Smooth muscle cell (in vitro differentiated cells): ENCODE data around the gene NRP1. TPM values are rescaled to one million over a fixed set of nuclear protein-coding genes. Genes with fewer than 3 reads are reported as not detected.

ENCODE experiments used
- DNase-seq: peaks from one replicate; lab custom pipeline; 2025; ENCODE audit not compliant: unreplicated experiment; lab: John Stamatoyannopoulos, UW
- H2AFZ ChIP-seq: fragments of 200-600 bp; sonication (generic); 2 replicates; pipeline ENCODE4 v1.6.0; 2016; ENCODE audit warnings: antibody characterized with exemption, low read depth, mild to moderate bottlenecking
- H3F3A ChIP-seq: fragments of 200-600 bp; sonication (generic); 2 replicates; pipeline ENCODE4 v1.6.0; 2017; ENCODE audit warnings: antibody characterized with exemption, low read depth
- H3K27ac ChIP-seq: fragments of 200-600 bp; sonication (generic); 2 replicates; pipeline ENCODE4 v1.5.1; 2016; ENCODE audit warnings: low read depth, mild to moderate bottlenecking
- H3K27me3 ChIP-seq: fragments of 200-600 bp; sonication (generic); 2 replicates; pipeline ENCODE4 v1.6.1; 2016; ENCODE audit warnings: low read depth, mild to moderate bottlenecking
- H3K36me3 ChIP-seq: fragments of 200-600 bp; sonication (generic); 2 replicates; pipeline ENCODE4 v1.5.1; 2016; ENCODE audit warnings: low read depth
- H3K4me1 ChIP-seq: fragments of 200-600 bp; sonication (generic); 2 replicates; pipeline ENCODE4 v1.5.1; 2016; ENCODE audit warnings: low read depth
- H3K4me2 ChIP-seq: fragments of 200-600 bp; sonication (generic); 2 replicates; pipeline ENCODE4 v1.6.0; 2016; ENCODE audit warnings: mild to moderate bottlenecking
- H3K4me3 ChIP-seq: fragments of 200-600 bp; sonication (generic); 2 replicates; pipeline ENCODE4 v1.5.1; 2016; ENCODE audit warnings: mild to moderate bottlenecking
- H3K79me2 ChIP-seq: fragments of 200-600 bp; sonication (generic); 2 replicates; pipeline ENCODE4 v1.6.0; 2016; ENCODE audit warnings: low read depth, mild to moderate bottlenecking
- H3K9ac ChIP-seq: fragments of 200-600 bp; sonication (generic); 2 replicates; pipeline ENCODE4 v1.6.0; 2016; ENCODE audit warnings: low read depth
- H3K9me3 ChIP-seq: fragments of 200-600 bp; sonication (generic); replicated peaks from 2 replicates; pipeline ENCODE4 v1.5.1; 2016; ENCODE audit warnings: low read depth
- H4K20me1 ChIP-seq: fragments of 200-600 bp; sonication (generic); 2 replicates; pipeline ENCODE4 v1.6.0; 2016; ENCODE audit warnings: low read depth
- WGBS: methylation state at CpG from one replicate; pipeline ENCODE4 v1.1.7; 2016; ENCODE audit warnings: low lambda C conversion rate; 5-methylcytosine and 5-hydroxymethylcytosine counted together
- polyA plus RNA-seq: library from polyadenylated mRNA; unstranded; fragments of >200 nt; fragmentation: Nextera tagmentation; extraction: Ambion mirVana; gene quantifications from 2 replicates; pipeline ENCODE4 v1.2.1, GENCODE V29; 2016
- total RNA-seq: library from RNA; depleted of rRNA; stranded (reverse); fragments of >200 nt; gene quantifications from 2 replicates; pipeline ENCODE4 v1.2.3, GENCODE V29; 2014
- TF ChIP-seq, protein P1 (sequence below): fragments of 200-600 bp; sonication (generic); IDR thresholded peaks from 2 replicates; pipeline ENCODE4 v1.5.1; 2017; ENCODE audit warnings: borderline replicate concordance, mild to moderate bottlenecking, antibody characterized with exemption; ENCODE audit not compliant: insufficient read depth, poor library complexity, severe bottlenecking

The NRP1 gene
- total and polyA plus RNA-seq, 2 experiments from 2014 or later: 74.8 to 80.4 TPM

GRCh38 chr10:33249659-33250345, 84.7 kb downstream of the NRP1 start:
- Histone ChIP-seq H3K27ac (peak overlapping the region; percentile 92), H2AFZ (no peak overlapping the region), H3K4me1 (peaks cover 8% of the 10 kb centered on the region), H3F3A (peaks cover 16% of the 10 kb centered on the region), H3K9ac (no peak overlapping the region), H3K9me3 (no peaks in the 10 kb centered on the region), H3K4me3 (no peak overlapping the region), H3K79me2 (no peaks in the 10 kb centered on the region), H4K20me1 (no peaks in the 10 kb centered on the region), H3K36me3 (no peaks in the 10 kb centered on the region), H3K27me3 (no peaks in the 10 kb centered on the region), H3K4me2 (peak overlapping the region; percentile 59)
- WGBS: 87% methylated on average over 7 of the region's 7 CpGs
- no peak for DNase-seq
- TF ChIP-seq, protein P1, sequence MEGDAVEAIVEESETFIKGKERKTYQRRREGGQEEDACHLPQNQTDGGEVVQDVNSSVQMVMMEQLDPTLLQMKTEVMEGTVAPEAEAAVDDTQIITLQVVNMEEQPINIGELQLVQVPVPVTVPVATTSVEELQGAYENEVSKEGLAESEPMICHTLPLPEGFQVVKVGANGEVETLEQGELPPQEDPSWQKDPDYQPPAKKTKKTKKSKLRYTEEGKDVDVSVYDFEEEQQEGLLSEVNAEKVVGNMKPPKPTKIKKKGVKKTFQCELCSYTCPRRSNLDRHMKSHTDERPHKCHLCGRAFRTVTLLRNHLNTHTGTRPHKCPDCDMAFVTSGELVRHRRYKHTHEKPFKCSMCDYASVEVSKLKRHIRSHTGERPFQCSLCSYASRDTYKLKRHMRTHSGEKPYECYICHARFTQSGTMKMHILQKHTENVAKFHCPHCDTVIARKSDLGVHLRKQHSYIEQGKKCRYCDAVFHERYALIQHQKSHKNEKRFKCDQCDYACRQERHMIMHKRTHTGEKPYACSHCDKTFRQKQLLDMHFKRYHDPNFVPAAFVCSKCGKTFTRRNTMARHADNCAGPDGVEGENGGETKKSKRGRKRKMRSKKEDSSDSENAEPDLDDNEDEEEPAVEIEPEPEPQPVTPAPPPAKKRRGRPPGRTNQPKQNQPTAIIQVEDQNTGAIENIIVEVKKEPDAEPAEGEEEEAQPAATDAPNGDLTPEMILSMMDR: no peak

DNA sequence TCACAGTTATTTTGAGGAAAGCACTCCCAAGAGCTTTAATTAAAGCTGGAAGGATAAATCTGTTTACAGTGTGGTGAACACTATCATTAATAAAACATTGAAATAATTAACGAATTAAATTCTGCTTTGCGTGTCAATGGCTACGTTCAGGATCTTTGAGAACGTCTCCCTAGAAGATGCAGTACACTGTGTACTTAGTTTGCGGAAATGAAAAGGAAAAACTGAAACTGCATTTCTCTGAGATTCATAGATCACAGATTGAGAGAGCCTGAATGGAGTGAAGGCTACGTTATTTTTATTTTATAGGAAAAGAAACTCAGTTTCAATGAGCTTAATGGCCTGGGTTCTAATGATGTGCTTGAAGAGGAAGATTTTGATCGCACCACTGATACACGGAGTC, 85.3 kb downstream of the NRP1 start:
- H3K4me3 ChIP-seq: no peak overlapping the region
- TF ChIP-seq, protein P1: no peak
- H3K9me3 ChIP-seq: no peaks in the 10 kb centered on the region
- no peaks in the 10 kb centered on the region for H3K79me2 ChIP-seq
- no peaks in the 10 kb centered on the region for H3K36me3 ChIP-seq
- peak overlapping the region; percentile 92 for H3K27ac ChIP-seq
- DNase-seq: no peak
- no peak overlapping the region for H2AFZ ChIP-seq
- no peaks in the 10 kb centered on the region for H3K27me3 ChIP-seq
- H3K9ac ChIP-seq: no peak overlapping the region
- H4K20me1 ChIP-seq: no peaks in the 10 kb centered on the region
- peak overlapping the region; percentile 59 for H3K4me2 ChIP-seq
- 87% methylated on average over 8 of the region's 8 CpGs for WGBS
- H3F3A ChIP-seq: peaks cover 16% of the 10 kb centered on the region
- peaks cover 8% of the 10 kb centered on the region for H3K4me1 ChIP-seq

- Histone ChIP-seq H3K4me3 (no peak overlapping the region), H3K4me2 (peak overlapping the region; percentile 59), H3K79me2 (no peaks in the 10 kb centered on the region), H3F3A (peaks cover 16% of the 10 kb centered on the region), H3K27me3 (no peaks in the 10 kb centered on the region), H3K4me1 (peaks cover 8% of the 10 kb centered on the region), H4K20me1 (no peaks in the 10 kb centered on the region), H3K27ac (peak overlapping the region; percentile 92), H3K9me3 (no peaks in the 10 kb centered on the region), H3K9ac (peak overlapping the region; percentile 11), H3K36me3 (no peaks in the 10 kb centered on the region), H2AFZ (no peak overlapping the region)
- no peak for DNase-seq
- TF ChIP-seq, protein P1: no peak
- 15% methylated on average over 1 of the region's 1 CpG for WGBS
Measured at GRCh38 chr10:33248638-33249037, 85.8 kb downstream of the NRP1 start.
